ENCODE results near the gene SYNC.

SYNC gene

DNA sequence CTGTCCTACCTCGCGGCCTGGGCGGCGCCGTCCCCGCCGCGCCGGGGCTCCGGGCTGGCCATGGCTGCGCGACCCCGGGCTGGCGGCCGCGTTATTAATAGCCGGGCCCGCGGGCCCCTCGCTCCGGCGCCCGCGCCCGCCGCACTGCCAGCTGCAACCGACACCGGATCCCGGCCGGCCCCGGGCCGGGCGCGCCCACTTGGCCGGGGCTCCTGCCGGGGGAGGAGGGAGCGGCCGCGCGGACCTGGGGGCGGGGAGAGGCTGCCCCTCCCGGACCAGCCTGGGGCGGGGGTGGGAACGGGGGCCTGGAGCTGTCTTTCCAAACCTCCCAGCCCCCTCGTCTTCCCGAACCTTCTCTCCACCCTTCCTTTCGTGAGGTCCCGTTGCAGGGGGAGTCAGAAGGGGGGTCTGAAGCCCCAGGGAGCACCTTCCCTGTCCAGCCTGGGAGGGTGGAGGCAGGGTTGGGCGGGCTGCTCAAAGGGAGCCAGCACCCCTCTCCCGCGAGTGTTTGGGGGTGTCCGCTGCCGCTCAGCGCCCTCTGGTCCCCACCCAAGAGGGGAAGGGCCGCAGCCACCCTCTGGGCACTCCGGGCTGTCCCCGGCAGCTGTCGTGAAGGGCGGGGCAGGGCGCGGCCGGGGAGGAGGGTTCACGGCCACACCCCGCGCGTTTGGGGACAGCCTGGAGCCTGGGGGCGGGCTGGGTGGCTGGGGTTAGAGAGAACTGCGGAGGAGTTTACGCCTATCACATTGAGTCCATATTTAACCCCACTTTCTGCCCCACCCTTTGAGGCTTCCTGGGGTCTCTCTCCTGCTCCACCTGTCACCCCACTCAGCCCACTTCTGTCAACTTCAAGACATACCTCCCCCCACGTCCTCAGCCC lies at the start of gene SYNC:
Gene SYNC (minus strand): TSS at position 172 of the 880 bp plus-strand sequence. CDS start 110 bp downstream, at position 62.
- DNase-seq (ENCODE audit: low read depth in 2 of 2) = no peak

DNA sequence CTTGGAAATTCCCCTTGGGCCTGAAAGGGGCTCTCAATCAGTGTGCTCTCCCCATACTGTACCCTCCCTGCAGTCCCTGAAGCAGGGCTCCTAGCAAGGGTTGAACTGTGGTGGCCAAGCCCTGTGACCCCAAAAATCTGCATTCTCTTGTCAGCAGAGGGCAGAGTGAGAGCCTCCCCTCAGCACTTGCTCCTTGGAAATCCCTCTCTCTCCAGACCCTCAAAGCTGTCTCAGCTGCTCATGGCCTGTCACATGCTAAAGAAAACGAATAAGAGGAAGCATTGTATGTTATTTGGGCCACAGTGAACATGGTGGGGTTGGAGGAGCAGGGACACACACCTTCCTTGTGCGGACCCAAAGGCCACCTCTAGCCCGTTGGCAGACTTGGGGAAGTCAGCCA lies 47.2 kb upstream of the SYNC start:
- no peak for DNase-seq (ENCODE audit: low read depth in 2 of 2)

DNA sequence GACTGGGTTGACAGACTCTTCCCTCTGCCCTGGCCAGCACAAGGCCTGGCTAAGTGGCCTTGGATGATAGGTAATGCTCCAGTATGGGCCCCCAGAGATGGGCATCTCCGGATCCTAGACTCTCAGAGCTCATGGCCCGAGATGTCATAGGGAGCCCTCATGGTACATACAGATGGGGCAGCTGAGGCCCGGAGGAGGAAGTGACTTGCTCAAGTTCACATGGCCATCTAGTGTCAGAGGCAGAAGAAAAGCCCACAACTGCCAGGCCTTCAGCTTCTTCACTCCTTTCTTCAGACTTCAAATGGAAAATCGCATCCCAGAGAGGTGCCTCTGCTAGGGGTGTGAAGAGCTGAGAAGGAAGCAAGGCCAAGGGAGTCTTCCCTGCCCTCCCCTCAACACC lies 46.8 kb upstream of the SYNC start:
- no peak for DNase-seq (ENCODE audit: low read depth in 2 of 2)

DNA sequence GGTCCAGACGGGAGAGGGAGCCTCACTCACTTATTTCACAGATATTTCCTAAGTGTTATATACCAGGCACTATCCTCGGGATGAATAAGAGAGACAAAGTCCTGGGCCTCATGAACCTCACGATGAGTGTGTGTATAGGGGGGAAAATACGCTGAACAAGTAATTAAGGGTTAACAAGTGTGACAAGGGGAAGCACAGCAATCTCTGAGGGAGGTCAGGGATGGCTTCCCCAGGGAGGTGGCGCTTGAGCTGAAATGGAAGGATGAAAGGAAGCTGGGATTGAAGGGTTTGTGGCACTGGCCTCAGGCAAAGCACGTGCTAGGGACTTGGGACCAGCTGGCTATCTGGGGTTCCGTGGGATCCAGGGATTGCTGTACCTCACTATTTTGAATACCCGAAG lies 46.4 kb upstream of the SYNC start:
- DNase-seq (ENCODE audit: low read depth in 2 of 2) = no peak

DNA sequence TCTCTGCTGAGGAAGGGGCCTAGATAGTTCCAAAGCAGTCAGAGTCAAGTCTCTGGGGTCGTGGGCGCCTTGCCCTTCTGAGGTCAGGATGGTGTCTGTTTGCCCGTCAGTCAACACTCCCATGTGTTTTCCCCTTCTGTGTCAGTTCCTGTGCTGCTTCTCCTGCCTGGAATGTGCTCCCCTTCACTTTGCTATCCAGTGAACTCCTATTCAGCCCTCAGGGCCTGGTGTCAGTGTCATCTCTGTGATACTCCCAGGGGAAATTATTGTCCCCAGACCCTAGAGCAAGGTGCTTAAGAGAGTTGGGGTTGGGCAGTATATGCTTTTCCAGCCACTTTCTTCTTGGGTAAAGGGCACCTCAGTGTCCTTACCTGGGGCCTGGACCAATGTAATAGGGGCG lies 45.8 kb upstream of the SYNC start:
- no peak for DNase-seq (ENCODE audit: low read depth in 2 of 2)

DNA sequence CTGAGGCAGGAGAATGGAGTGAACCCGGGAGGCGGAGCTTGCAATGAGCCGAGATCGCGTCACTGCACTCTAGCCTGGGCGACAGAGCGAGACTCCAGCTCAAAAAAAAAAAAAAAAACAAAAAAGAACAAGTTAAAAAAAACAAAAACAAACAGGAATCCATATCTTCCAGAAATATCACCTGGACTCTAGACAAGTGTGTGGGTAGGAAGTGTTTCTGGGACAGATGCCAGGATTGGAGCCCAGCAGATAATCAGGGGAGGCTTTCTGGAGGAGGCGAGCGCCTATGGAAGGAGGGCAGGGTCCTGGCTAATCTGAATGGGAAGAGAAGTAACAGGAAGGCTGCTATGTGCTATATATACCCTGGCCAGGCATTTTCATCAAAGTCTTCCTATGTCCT lies 43.6 kb upstream of the SYNC start:
- DNase-seq (ENCODE audit: low read depth in 2 of 2) = no peak

DNA sequence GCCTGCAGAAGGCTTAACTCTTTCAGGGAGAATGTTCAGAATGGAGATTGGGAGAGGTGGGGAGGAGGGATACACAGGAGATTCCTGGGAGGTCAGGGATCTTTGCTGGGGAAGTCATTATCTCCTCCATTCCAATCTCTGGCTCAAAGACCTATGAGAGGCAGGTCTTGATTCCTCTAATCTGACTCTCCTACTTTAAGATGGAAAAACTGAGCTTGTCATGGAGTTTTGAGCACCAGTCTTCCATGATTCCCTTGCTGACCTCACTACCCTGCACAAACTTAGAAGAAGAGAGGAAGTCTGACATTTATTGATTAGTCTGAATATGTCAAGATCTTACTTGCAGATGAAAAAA lies 41.5 kb upstream of the SYNC start:
- DNase-seq (ENCODE audit: low read depth in 2 of 2) = no peak

DNA sequence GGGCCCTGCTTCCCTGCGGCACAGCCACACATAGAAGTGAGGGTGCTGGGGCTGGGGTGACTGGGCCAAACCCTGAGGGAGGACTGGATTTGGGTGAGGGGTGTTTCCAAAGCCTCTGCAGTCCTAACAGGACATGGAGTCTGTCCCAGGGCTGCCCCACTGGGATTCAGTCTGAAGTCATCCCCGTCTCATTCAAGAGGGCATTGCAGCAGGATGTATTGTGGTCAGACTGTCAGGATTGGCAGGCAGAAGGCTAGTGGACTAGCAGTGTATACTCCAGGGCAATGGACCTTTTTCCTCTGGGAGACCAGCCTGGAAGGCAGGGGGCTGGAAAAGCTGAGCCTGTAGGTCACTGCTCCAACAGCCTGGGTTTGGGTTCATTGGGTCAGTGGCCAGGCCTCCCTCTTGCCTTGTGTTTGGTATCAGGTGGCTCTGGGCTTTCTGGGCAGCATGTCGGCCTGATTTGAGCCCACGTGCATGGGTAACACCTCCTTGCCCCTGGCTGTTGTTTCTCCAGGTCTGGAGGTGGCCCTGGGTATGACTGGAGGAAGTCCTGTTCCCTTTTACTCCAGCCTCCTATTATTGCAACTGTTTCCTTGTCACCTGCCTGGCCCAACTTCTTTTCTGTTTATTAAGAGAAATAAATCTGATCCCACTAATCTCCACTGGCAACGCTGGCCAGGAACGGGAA lies 41.0 kb upstream of the SYNC start:
- no peak for DNase-seq (ENCODE audit: low read depth in 2 of 2)

DNA sequence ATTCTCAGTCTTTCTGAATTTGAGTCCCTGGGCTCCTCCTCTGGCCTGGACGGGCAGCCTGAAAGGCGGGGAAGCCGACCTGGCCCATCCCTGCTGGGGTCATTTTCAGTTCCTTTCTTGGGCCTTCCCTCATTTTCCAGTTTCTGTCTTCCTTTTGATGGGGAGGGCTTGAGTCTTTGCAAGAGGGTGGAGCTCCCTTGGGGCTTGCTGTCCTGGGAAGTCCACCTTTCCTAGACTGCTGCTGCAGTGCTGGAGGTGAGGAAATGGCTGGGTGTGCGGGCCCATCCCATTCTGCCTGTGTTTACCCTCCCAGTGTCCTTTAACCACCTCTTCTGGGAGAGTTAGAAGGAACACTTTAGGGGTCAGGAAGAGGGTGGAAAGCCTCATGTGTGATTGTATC lies 40.4 kb upstream of the SYNC start:
- DNase-seq (ENCODE audit: low read depth in 2 of 2) = no peak

DNA sequence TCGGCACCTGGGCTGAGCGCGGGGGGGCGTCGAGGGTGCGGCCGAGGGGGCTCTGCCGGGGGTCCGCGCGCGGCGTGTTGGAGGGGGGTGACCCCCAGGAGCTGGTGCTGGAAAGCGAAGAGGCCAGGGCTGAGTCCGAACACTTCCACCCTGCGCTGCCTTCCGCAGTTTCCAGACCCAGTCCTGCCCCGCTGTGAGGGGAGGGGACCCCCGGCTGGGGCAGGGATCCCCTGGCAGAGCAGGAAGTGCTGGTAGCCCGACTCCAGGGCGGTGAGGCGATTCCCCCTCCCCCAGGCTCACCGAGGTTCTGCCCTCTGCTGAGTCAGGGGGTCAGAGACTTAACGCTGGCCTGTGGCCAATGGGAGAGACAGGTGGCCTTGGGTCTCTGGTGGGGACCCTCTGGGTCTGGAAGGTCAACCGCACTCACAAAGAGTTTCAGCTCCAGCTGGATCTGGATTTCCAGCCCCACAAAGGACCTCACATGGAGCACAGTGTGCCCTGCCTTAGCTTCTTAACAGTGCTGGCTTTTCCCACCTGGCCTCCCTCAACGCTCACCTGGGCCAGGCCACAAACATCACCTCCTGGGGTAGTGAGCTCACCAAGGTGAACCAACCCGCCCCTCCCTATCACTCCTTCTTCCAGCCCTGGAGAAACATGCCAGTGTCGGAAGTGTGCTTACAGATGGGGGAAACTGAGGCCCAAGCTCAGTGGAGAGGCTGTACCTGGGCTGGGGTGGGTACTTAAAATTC lies 39.8 kb upstream of the SYNC start:
- no peak for DNase-seq (ENCODE audit: low read depth in 2 of 2)

DNA sequence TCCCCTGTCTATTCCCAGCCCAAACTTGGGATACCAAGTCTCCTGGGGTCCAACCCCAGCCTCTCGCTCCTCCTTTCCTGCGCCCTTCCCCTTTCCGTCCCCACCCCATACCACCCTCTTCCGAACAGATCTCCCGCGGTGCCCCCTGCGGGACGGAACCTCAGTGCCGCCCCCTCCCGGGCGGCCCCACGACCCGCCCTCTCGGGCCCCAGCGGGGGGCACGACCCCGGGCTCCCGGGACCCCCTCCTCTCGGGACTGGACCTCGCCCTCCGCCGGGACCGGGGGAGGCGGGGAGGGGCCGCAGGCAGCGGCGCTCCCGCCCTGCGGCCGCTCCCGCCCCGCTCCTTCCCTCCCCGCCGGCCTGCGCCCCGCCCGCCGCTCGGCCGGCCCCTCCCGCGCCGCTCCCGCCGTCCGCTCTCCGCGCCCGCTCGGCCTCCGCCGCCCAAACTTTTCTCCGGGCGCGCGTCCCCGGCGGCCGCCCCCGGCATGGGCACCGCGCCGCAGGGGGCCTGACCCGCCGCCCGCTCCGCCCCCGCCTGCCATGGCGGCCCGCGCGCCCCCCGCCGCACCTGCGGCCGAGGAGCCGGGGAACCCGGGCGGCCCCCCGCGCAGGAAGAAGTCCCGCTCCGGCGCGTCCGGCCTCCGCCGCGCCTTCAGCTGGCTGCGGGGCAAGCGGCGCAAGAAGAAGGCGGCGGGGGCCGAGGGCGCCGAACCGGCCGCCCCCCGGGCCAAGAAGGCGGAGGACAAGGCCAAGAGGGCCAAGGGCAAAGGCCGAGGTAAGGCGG lies 39.0 kb upstream of the SYNC start:
- DNase-seq (ENCODE audit: low read depth in 2 of 2) = no peak

DNA sequence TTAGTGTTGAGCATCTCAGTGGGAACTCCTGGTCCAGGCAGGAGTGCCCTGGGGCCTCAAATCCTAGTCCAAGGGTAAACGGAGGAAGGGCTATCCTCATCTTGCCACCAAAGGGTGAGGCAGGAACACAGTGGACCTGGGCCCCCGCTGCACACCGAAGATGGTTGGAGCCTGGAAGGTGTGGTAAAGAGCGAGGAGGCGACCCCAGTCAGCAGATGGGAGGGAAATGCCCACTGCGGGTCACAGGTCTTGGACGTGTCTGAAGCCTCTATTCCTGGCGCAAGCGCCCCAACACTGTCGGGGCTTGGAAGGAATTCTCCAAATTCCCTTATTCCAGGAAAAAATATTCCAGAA lies 38.5 kb upstream of the SYNC start:
- no peak for DNase-seq (ENCODE audit: low read depth in 2 of 2)

DNA sequence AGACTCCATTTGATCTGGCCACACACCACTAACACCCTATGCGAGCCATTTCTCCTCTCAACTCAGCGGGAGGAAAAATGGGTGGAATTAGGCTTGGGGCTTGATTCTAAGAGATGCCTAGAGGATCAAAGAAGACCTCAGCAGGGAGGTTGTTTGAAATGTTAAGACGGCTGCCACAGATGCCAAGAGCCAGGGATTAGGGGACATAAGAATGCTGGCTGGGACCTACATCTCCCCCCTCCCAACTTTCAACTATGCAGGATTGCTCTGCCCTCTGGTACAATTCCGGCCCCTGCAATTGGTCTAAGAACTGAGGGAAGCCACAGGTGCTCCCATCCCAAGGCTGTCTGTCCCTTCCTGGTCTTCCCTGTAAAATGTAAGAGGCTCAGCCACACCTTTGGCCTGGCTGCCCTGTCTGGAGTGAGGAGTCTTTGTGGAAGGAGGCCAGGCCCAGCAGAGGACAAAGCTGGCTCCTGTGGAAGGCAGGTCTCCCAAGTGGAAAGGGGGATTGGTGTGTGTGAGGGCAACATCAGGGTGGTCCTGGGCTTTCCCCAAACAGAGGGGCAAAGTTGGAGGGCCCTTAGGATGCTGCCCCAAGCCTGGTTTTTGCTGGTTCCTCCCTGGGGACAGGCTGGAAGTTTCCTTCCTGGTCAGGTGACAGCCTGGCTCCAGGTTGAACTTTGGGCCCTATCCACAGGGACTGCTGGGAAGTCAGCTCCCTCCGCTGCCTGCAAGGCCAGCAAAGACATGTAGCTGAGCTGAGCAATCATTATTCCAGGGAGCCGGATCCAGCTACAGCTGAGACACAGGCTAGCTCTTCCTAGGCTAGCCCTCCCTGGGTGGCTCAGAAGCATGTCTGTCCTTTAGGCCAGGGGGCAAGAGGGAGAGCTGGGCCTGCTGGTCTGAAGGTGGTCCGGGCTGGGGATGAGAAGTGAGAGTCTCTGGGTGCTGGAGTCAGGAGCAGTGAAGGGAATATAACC lies 34.5 kb upstream of the SYNC start:
- no peak for DNase-seq (ENCODE audit: low read depth in 2 of 2)

DNA sequence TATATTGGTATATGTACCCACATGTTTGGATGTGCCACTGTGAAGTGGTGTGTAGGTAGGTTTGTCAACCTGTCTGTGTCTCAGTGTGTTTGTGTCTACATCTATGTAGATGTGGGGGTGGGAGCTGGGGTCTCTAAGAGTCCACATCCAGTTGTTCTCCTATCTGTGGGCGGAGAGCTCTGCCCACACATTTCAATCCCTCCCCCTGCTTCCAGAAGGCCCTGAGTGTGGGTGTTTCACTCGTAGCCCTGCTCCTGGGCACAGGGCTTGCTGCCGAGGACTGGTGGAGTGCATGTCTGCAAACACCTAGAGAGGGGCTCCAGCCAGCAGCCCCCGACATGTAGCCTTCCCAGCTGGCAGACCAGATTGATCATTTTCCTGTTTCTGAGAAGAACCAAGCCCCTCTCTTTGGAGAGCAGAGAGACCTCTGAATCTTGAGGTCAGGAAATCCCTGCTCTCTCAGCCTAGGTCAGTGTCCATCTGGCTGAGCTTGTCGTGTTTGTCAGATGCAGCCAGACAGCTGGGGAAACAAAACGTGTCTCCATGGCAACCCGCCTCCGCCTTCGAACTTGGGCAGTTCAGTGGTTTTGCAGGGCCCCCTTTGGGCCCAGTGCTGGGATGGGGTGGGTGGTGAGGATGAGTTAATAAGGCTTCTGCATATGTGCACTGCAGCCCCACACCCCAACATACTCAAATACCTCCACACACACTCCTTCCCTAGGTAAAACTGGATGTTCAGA lies 31.2 kb upstream of the SYNC start:
- no peak for DNase-seq (ENCODE audit: low read depth in 2 of 2)

DNA sequence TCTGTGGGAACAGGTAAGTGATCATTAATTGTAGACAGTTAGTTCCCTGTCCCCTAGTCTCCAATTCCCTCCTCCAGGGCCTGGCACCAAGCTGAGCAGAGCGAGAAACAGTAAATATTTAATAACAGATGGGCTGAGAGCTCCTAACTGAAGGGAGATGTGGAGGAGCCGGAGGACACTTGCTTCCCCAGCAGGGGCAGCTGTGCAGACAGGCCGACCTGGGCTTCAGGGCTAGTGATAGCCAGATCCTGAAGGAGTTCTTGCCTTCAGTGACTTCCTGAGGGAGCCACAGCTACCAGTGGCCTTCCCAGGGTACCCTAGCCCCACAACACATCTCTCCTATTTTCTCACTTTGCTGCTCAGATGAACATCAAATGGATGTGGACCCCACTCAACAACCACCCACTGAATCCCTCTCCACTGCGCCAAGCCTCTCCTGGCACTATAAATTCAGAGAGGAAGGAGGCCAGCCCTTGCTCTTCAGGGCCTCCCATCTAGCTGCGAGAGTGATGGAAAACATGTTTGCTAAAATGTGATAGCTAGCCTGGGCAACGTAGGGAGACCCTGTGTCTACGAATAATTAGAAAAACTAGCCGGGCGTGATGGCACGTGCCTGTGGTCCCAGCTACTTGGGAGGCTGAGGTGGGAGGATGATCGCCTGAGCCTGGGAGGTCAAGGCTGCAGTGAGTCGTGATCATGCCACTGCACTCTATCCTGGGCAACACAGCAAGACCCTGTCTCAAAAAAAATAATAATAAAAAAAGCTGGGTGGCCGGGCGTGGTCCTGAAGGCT lies 26.9 kb upstream of the SYNC start:
- DNase-seq (ENCODE audit: low read depth in 2 of 2) = no peak

DNA sequence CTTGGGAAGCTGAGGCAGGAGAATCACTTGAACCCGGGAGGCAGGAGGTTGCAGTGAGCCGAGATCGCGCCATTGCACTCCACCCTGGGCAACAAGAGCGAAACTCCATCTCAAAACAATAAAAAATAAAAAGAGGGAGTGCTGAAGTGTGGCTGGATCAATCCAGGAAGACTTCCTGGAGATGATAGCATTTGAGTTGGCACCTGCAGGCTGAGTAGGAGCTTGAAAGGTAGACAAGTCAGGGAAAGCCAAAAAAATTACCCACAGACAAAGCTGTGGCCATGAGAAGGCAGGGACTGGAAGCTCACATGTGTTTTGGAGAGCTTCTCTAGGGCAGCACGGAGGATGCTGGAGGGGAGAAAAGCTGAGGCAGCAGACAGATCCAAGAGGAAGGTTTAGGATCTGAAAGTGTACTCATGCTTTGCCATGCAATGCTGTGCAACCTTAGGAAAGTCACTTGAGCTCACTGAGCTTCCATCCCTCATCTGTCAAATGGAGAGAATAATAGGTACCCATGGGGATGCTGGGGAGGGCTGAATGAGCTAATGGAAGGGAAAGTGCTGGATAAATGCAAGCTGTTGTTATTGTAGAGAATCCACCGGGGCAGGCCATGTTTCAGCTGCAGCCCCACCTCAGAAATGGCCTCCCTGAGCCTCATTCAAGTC lies 26.0 kb upstream of the SYNC start:
- DNase-seq (ENCODE audit: low read depth in 2 of 2) = no peak

DNA sequence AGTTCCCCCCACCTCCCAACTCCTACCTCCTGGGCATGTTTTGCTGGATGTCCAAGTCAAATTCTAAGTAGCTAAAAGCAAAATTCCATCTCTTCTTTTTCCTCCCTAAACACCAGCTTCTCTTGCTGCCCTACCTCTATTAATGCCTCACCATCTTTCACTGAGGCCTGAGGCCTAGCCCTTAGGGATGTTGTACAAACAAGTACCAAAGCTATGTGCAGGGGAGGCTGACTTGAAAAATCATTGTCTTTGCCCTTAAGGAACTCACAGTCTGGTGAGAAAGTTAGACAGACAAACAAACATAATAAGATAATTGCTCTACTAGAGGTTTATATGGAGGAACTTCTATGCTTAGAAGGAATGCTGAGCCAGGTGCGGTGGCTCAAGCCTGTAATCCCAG lies 25.3 kb upstream of the SYNC start:
- DNase-seq (ENCODE audit: low read depth in 2 of 2) = no peak

DNA sequence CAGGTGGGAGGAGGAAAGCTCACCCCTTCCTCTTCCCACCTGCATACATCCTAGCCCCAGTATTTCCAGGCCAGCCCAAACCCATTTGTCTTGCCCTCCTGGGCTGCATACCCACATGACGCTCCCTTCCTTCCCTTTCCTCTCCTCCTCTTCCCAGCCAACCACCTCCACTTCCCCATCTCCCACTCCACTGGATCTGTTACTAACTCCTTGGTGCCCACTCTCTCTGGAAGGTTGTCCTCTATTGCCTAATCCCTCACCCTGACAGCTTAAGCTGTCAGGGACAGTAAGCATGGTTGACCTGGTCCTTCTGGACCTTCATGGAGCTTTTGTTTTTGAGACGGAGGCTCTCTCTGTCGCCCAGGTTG lies 23.0 kb upstream of the SYNC start:
- no peak for DNase-seq (ENCODE audit: low read depth in 2 of 2)

Measured in stimulated activated CD8-positive, alpha-beta memory T cell treated with anti-CD3 and anti-CD28 coated beads, Interleukin-7, amount 100 ng/mL, for 1 hour (primary cell).